ENCODE results near the gene PCBP3.

GRCh38 chr21:45836694-45837670, 193.5 kb downstream of the PCBP3 start:
- no peak for TF ChIP-seq CTCF (IDR thresholded peaks at IDR 0.05; ENCODE audit: low read depth, low read length)
- TF ChIP-seq POLR2A (IDR thresholded peaks at IDR 0.05; ENCODE audit: extremely low read depth, insufficient read length) = no peak
